ENCODE measurements around the gene CD99. TPM values are rescaled to one million over a fixed set of nuclear protein-coding genes. Genes with fewer than 3 reads are reported as not detected.
A peak's percentile ranks its signal among the peaks of the same experiment; 100 is the strongest.
"Not testable (repeated sequence)": the region's sequence is repeated elsewhere in the genome, so short reads cannot be mapped to it uniquely, and the experiment has no call there.

CD99 gene
- total and polyA plus RNA-seq, 9 donors: 149 to 678 (median 283) TPM

- Histone ChIP-seq H3K4me1 (ENCODE audit: insufficient read depth) (no peaks in the 10 kb centered on the region), H3K27me3 (no peaks in the 10 kb centered on the region), H3K9me3 (no peaks in the 10 kb centered on the region), H3K4me3 (no peak overlapping the region), H3K36me3 (no peaks in the 10 kb centered on the region), H3K27ac (no peak overlapping the region)
- intact Hi-C loops (cut with DNase I): no loop called here
- DNase-seq: peak in 1 of 5 donors; percentile 3
- 96% methylated on average over 10 of the region's 10 CpGs for WGBS, 3 donors
- no peak for TF ChIP-seq POLR2A (IDR thresholded peaks at IDR 0.05)
- no peak for TF ChIP-seq EP300 (IDR thresholded peaks at IDR 0.05)
- no peak for TF ChIP-seq CTCF (IDR thresholded peaks at IDR 0.05)
Measured at GRCh38 chrX:2719774-2720447, 28.8 kb downstream of the CD99 start.

DNA sequence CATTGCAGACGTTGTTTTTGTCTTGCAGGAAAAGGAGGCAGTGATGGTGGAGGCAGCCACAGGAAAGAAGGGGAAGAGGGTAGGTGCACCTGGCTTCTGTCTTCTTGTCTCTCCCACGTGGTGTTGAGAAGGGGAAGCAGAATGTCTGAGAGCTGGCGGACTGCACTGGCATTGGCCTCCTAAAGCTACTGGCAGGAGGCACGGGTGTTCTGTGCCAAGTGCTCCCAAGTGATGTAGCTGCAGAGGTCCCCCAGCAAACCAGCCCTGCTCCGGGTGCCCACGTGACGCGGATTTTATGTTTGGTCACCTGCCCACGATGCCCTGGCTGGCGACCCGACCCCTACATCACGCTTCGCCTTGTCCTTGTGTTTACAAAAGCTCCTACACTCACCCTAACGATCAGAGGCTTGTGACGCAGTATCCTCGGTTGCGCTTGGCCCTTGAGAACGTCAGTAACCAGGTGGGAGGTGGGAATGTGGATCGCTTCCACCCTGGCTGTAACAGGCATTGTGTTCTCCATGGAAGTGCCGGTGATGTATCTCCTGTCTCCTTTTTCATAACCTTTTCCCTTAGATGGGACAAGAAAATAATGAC, 32.3 kb downstream of the CD99 start:
- WGBS, 3 donors: 84 to 93% (median 88%) methylated on average over 20 of the region's 20 CpGs
- no peak for DNase-seq
- intact Hi-C loops (cut with DNase I): no loop called here
- TF ChIP-seq CTCF (IDR thresholded peaks at IDR 0.05) (no peak), EP300 (IDR thresholded peaks at IDR 0.05) (no peak), POLR2A (IDR thresholded peaks at IDR 0.05) (no peak)
- no peak overlapping the region for H3K4me3 ChIP-seq
- H3K27ac ChIP-seq: no peak overlapping the region
- no peaks in the 10 kb centered on the region for H3K4me1 ChIP-seq (ENCODE audit: insufficient read depth)
- no peaks in the 10 kb centered on the region for H3K36me3 ChIP-seq
- H3K9me3 ChIP-seq: no peaks in the 10 kb centered on the region
- no peaks in the 10 kb centered on the region for H3K27me3 ChIP-seq

DNA sequence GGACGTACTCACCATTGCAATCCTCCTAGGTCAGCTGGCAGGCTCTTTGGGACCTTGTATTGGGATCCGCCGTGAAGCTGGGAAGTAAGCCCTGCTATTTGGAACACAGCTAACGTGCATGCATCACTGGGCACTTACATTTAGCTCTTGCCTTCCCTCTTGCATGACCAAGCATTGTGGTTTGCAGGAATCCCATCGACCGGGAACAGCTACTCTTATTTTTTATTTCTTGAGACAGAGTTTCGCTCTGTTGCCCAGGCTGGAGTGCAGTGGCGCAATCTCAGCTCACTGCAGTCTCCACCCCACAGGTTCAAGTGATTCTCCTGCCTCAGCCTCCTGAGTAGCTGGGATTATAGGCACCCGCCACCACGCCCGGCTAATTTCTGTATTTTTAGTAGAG, 36.2 kb downstream of the CD99 start:
- DNase-seq; intact Hi-C loops (cut with DNase I); H3K4me1 ChIP-seq (ENCODE audit: insufficient read depth); H3K27ac ChIP-seq; H3K36me3 ChIP-seq; H3K9me3 ChIP-seq; H3K4me3 ChIP-seq; H3K27me3 ChIP-seq: not testable (repeated sequence)
- 96 to 97% (median 96%) methylated on average over 11 of the region's 11 CpGs for WGBS, 3 donors

DNA sequence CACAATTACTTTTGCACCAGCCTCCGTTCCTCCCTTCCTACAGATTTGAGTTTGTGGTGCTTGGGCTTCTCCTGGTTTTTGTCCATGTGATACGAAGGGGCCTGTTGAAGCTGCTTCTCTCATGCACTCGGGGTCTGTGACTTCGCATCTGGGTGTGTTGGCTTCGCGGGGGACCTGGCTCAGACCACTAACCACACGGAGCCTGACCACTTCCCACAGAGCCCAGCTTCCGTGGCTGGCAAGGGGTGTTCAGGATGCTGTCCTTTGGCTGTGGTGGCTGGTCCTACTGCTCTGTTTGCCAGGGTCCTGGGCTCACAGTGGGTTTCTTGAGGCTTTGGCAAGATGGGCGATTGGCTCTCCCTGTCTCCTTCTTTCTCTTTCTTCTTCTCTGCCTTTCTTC, 41.0 kb downstream of the CD99 start:
- WGBS, 3 donors: 84 to 92% (median 87%) methylated on average over 9 of the region's 9 CpGs
- intact Hi-C loops (cut with DNase I): loop anchor here in 1 of 4 donors (5.0 kb wide), 1 partner anchor 65 kb away; no protein-coding TSS in a partner anchor
- Histone ChIP-seq H3K27me3 (no peaks in the 10 kb centered on the region), H3K9me3 (no peaks in the 10 kb centered on the region), H3K36me3 (no peaks in the 10 kb centered on the region), H3K4me3 (no peak overlapping the region), H3K27ac (no peak overlapping the region), H3K4me1 (ENCODE audit: insufficient read depth) (no peaks in the 10 kb centered on the region)
- TF ChIP-seq EP300 (IDR thresholded peaks at IDR 0.05) (no peak), POLR2A (IDR thresholded peaks at IDR 0.05) (no peak), CTCF (IDR thresholded peaks at IDR 0.05) (no peak)
- DNase-seq: no peak

DNA sequence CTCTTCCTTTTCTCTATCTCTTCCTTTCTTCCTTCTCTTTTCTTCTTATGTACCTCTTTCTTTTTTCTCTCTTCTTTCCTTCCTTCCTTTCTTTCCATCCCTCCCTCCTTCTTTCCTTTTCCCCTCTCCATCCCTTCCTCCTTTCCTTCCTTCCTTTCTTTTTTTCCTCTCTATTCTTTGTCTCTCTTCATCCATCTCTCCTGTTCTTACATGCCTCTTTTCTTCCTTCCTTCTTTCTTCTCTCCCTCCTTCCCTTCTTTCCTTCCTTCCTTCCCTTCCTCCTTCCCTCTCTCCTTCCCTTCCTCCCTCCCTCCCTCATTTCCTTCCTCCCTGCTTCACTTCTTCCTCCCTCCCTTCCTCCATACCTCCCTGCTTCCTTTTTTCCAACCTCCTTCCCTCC, 41.6 kb downstream of the CD99 start:
- Histone ChIP-seq H3K9me3 (no peaks in the 10 kb centered on the region), H3K4me1 (ENCODE audit: insufficient read depth) (no peaks in the 10 kb centered on the region), H3K4me3 (no peak overlapping the region), H3K36me3 (no peaks in the 10 kb centered on the region), H3K27me3 (no peaks in the 10 kb centered on the region), H3K27ac (no peak overlapping the region)
- DNase-seq: no peak
- intact Hi-C loops (cut with DNase I): loop anchor here in 1 of 4 donors (5.0 kb wide), 1 partner anchor 65 kb away; no protein-coding TSS in a partner anchor
- TF ChIP-seq CTCF (IDR thresholded peaks at IDR 0.05) (no peak), POLR2A (IDR thresholded peaks at IDR 0.05) (no peak), EP300 (IDR thresholded peaks at IDR 0.05) (no peak)
